ENCODE results near the gene C2orf72.
"Not testable (repeated sequence)": the region's sequence is repeated elsewhere in the genome, so short reads cannot be mapped to it uniquely, and the experiment has no call there.

The C2orf72 gene

DNA sequence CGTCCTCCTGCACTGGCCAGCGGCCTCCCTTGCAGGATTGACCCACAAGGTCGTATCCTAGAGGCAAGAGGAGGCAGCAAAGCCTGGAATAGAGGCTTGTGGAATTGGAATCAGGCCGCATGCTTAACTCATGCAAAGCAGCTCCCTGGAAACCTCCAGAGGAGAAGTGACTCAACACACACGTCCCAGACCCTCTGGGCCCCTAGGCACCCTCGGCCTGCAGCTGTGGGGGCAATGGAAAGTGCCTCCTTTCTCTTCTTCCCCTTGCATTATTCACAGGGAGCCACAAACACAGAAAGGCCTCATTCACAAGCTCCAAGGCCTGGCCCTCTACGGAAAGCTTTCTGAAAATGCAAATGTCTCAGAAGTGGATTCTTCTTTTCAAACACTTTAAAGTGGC, 21.8 kb upstream of the C2orf72 start:
- DNase-seq, result no peak

GRCh38 chr2:231015926-231016325, 21.4 kb upstream of the C2orf72 start:
- no peak for DNase-seq

- peak in 1 of 4 experiments; percentile 12 for DNase-seq
Measured at GRCh38 chr2:231016566-231017230, 20.6 kb upstream of the C2orf72 start.

- DNase-seq, result peak in 1 of 4 experiments; percentile 6
Measured at GRCh38 chr2:231017231-231017598, 20.1 kb upstream of the C2orf72 start.

DNA sequence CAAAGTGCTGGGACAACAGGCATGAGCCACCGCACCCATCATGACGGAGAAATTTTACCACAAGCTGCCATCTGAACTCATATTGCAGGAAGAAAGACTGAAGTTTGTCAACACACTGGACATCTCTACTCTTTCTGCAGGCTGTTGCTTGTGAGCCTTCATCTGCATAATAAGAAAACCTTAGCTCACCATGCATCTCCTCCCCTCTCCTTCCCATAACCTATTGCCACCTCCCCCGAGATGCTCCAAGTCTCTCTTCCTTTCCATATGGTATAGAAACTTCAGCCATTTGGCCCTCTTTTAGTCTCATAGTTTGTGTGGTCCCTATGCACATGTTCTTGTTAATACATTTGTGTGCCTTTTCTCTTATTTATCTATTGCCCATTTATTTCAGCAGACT, 19.1 kb upstream of the C2orf72 start:
- DNase-seq, result no peak

- DNase-seq, result not testable (repeated sequence)
Measured at GRCh38 chr2:231025059-231025458, 12.3 kb upstream of the C2orf72 start.

DNA sequence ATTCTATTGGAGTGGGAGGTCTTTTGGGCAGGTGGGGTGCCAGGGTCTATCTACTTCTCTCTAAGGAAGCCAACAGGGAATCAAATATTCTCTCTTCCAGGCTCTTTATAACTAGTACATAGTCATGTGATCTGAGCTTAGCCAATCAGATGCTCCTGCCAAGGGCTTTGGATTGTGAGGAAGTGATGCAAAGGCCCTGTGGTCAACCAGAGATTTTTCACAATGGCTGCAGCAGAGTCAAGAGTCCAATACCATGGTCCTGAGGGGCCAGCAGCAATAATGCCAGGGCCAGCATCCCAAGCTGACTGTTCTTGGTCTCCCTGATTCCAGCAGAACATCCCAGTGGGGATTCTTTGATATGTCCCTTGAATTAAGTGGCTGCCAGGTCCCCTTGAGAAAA, 8.4 kb upstream of the C2orf72 start:
- peak in 2 of 4 experiments; percentile 7 for DNase-seq

DNA sequence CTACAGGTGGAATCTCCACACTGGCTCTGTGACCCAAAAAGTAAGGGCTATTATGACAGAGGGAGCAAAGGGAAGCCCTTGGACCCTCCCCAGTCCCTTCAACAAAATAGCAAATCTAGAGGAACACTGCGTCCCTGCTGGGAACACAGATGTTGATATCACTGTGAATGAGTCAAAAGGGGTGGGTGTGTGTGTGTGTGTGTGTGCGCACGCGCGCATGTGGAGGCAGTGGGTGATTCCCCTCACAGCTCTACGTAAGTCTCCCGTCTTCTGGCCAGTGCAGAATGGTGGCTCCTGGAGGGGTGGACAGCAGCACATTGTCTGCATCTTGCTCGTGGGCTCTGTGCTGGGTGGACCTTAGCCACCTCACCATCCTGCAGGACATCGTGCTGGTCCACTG, 7.8 kb upstream of the C2orf72 start:
- peak in 1 of 4 experiments; percentile 18 for DNase-seq

GRCh38 chr2:231030725-231031124, 6.6 kb upstream of the C2orf72 start:
- no peak for DNase-seq

DNA sequence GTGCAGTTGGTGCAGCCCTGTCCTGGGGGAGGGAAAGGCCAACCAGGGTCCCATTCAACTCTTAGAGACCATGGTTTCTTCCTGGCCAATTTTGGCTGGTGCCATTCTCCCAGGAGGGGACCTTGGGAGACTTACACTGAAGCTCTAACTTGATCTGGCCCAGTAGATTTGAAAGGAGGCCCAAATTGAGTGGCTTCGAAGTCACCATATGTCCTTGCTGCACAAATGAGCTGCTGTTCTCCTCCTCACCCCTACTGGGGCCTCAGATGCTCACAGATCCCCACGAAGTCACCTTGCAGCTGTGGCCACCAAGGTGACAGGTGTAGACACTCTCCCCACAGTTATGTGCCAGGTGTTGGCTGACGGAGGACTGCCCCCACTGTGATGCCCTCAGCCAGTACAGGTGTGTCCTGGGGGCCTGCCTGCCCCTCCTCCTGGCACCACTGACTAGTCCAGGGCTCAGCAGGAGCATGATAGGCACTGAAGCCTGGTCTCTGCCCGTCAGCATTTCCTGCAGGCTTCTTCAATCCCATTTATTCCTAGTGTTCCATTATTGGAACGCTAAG, 4.7 kb upstream of the C2orf72 start:
- DNase-seq, result no peak

DNA sequence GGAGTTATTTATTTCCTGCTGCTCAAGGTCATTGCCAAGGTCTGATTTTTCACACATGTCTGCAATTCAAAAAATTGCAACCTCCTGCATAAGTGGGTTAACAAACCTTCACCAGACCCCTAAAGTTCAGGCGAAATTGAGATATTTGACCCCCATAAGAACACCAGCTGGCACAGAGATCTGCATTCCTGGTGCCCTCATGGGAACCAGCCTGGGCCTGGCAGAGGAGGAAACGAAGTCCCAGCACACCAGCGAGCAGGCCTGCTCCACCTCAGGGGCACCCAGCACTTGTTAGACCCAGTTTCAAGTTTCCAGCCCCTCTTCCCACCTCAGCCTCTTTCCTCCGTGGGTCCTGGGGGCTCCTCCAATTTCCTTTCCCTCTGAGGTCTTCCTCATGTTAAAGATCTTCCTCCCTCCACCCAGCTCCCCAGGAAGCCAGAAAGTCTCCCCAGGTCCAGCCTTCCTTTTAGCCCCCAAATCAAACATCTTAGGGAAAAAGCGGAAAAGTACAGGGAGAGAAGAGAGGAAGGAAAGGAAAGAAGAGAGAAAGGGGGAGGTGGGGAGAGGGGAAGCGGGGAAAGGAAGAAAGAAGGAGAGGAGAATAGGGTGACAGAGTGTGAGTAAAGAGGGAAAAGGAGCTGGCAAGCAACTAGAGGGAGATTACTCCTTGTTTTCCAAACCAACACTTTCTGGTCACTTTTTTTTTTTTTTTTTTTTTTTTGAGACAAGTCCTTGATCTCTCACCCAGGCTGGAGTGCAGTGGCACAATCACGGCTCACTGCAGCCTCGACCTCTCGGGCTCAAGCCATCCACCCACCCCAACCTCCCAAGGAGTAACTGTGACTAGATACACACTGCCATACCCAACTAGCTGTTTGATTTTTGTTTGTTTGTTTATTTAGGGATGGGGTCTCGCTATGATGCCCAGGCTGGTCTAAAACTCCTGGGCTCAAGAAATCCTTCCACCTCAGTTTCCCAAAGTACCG, 3.9 kb upstream of the C2orf72 start:
- no peak for DNase-seq

DNA sequence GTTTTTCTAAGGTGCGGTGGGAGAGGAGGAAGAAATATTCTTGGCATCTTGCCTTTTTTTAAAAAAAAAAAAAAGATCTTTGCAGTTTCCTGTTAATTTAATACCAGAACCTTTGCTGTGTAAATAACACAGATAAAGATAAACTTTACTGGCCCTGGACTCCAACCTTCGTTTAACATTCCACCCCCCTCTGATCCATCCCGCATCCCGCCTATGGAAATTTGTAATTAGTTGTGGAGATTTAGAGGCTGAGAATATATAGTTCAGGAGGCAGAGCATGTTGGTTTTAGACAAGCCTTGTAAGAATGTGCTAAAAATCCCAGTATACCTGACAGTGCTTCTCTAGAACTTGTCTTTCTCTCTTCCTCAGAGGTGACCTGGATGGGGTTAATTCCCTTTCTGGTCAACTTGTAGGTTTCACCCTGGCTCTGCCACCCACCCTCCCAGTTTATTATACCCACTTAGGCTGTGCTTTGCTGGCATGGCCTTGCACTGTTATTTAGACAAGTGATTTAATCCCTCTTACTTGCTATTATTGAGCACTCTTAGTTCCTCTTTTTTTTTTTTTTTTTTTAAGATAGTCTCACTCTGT, 2.9 kb upstream of the C2orf72 start:
- peak in 2 of 4 experiments; percentile 7 to 23 for DNase-seq

GRCh38 chr2:231036131-231036530, 1.2 kb upstream of the C2orf72 start:
- DNase-seq, result no peak

DNA sequence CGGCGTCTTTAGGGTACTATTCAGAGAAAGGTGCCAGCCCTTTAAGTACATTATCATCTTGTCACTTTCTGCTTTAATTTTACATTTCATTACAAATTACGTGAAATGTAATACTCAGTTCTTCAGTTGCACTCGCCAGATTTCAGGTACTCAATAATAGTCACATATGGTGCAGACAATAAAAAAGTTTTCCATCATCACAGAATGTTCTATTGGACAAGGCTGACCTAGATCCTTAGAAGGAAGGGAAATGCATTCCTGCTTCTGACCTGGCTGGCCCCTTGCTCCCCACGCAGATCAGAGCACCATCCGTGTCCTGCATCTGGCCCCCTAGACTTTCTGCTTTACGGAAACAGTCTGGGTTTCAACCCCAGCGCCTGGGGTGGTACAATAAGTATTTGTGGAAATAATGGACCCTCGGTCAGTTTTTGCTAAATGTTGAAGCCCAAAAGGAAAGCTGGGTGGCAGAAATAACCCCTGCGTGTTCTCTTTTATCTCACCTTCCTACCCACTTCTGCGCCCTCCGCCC, 681 bp upstream of the C2orf72 start:
- DNase-seq, result no peak

GRCh38 chr2:231037731-231038482, 584 bp downstream of the C2orf72 start:
- peak in 3 of 4 experiments; percentile 10 to 44 (median 28) for DNase-seq

- no peak for DNase-seq
Measured at GRCh38 chr2:231038483-231039293, 1.4 kb downstream of the C2orf72 start.

- DNase-seq, result no peak
Measured at GRCh38 chr2:231039294-231039664, 2.0 kb downstream of the C2orf72 start.

DNA sequence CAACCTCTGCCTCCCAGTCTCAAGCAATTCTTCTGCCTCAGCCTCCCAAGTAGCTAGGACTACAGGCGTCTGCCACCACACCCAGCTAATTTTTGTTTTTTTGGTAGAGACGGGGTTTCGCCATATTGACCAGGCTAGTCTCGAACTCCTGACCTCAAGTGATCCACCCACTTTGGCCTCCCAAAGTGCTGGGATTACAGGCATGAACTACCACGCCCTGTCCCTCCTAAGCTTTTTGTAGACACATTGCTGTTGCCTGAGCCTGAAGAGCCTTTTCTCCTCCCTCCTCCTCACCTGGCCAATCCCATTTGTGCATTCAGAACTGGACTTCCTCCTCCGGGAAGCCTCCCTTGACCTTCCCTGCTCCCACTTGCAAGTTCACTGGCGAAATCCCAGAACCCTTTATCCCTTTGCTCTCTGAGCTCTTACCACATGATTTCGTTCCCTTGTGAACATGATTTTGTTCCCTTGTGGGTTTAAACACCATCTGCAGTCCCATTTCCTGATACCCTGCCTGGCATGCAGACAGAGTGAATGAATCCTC, 2.6 kb downstream of the C2orf72 start:
- DNase-seq, result peak in 3 of 4 experiments; percentile 10 to 32 (median 12)

- peak in 3 of 4 experiments; percentile 10 to 19 (median 17) for DNase-seq
Measured at GRCh38 chr2:231041061-231041689, 3.9 kb downstream of the C2orf72 start.

DNA sequence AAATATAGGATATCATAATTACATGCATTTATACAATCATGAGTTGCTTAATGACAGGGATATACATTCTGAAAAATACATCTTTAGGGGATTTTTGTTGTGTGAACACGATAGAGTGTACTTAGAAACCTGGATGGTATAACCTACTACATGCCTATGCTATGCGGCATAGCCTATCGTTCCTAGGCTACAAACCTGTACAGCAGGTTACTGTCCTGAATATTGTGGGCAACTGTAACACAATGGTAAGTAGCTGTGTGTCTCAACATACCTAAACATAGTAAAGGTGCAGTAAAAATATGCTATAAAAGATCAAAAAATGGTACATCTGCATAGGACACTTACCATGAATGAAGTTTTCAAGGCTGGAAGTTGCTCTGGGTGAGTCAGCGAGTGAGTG, 6.5 kb downstream of the C2orf72 start:
- DNase-seq, result no peak

Data from suppressor macrophage (primary cell).